ENCODE data around the gene GABRR1. TPM values are rescaled to one million over a fixed set of nuclear protein-coding genes. Genes with fewer than 3 reads are reported as not detected.

The GABRR1 gene
- under 1 TPM in 1 of 2 donors, not detected in 1; 0.21 TPM for total RNA-seq

- intact Hi-C loops (cut with DNase I): no loop called here
- Histone ChIP-seq H3K4me1 (no peaks in the 10 kb centered on the region), H3K4me3 (no peak within 1 kb of the TSS), H3K27me3 (no peaks in the 10 kb centered on the region), H3K9ac (ENCODE audit: low read depth in 2 of 2, low read length in 2 of 2) (no peak within 1 kb of the TSS), H3K36me3 (no peaks in the 10 kb centered on the region), H3K27ac (no peak within 1 kb of the TSS), H3K9me3 (no peaks in the 10 kb centered on the region)
- DNase-seq: no peak
- no peak for TF ChIP-seq CTCF (IDR thresholded peaks at IDR 0.05)
These were observed at the start of gene GABRR1 for GRCh38 chr6:89217299-89217910. GABRR1 (minus strand) TSS chr6:89217358; CDS start chr6:89217322, 36 bp downstream.

GRCh38 chr6:89264296-89264695 lies 47.1 kb upstream of the GABRR1 start:
- intact Hi-C loops (cut with DNase I): no loop called here
- Histone ChIP-seq H3K4me1 (no peaks in the 10 kb centered on the region), H3K27me3 (no peaks in the 10 kb centered on the region), H3K36me3 (no peaks in the 10 kb centered on the region), H3K4me3 (no peak overlapping the region), H3K9ac (ENCODE audit: low read depth in 2 of 2, low read length in 2 of 2) (no peak overlapping the region), H3K27ac (no peak overlapping the region), H3K9me3 (no peaks in the 10 kb centered on the region)
- no peak for DNase-seq
- no peak for TF ChIP-seq CTCF (IDR thresholded peaks at IDR 0.05)

GRCh38 chr6:89260832-89261231 lies 43.7 kb upstream of the GABRR1 start:
- Histone ChIP-seq H3K27ac (no peak overlapping the region), H3K4me3 (no peak overlapping the region), H3K9me3 (no peaks in the 10 kb centered on the region), H3K4me1 (no peaks in the 10 kb centered on the region), H3K27me3 (no peaks in the 10 kb centered on the region), H3K9ac (ENCODE audit: low read depth in 2 of 2, low read length in 2 of 2) (no peak overlapping the region), H3K36me3 (no peaks in the 10 kb centered on the region)
- DNase-seq: no peak
- TF ChIP-seq CTCF (IDR thresholded peaks at IDR 0.05): no peak
- intact Hi-C loops (cut with DNase I): no loop called here

GRCh38 chr6:89260310-89260709 lies 43.2 kb upstream of the GABRR1 start:
- no peak for TF ChIP-seq CTCF (IDR thresholded peaks at IDR 0.05)
- intact Hi-C loops (cut with DNase I): no loop called here
- Histone ChIP-seq H3K27ac (no peak overlapping the region), H3K4me3 (no peak overlapping the region), H3K36me3 (no peaks in the 10 kb centered on the region), H3K9me3 (no peaks in the 10 kb centered on the region), H3K4me1 (no peaks in the 10 kb centered on the region), H3K27me3 (no peaks in the 10 kb centered on the region), H3K9ac (ENCODE audit: low read depth in 2 of 2, low read length in 2 of 2) (no peak overlapping the region)
- no peak for DNase-seq

- Histone ChIP-seq H3K9ac (ENCODE audit: low read depth in 2 of 2, low read length in 2 of 2) (no peak overlapping the region), H3K4me3 (no peak overlapping the region), H3K27ac (no peak overlapping the region), H3K27me3 (no peaks in the 10 kb centered on the region), H3K36me3 (no peaks in the 10 kb centered on the region), H3K4me1 (no peaks in the 10 kb centered on the region), H3K9me3 (no peaks in the 10 kb centered on the region)
- intact Hi-C loops (cut with DNase I): no loop called here
- TF ChIP-seq CTCF (IDR thresholded peaks at IDR 0.05): no peak
- DNase-seq: no peak
These were observed 41.8 kb upstream of the GABRR1 start for GRCh38 chr6:89258912-89259311.
